Body of pancreas (tissue), 4 donors: Measurements from ENCODE around the gene MLXIP. TPM values are rescaled to one million over a fixed set of nuclear protein-coding genes. Genes with fewer than 3 reads are reported as not detected.

Source experiments
- ATAC-seq: fragments of 150-250 bp; one replicate; pipeline ENCODE4 v1.9.1; 2016
- DNase-seq, 4 donors: peaks; one replicate each; pipeline ENCODE4 v3.0.0-alpha.2; 2019
- H3K27ac ChIP-seq, 4 donors: fragments of 200-600 bp; sonication (generic); 1 replicate in 3 of 4; 2 replicates in 1 of 4; pipeline versions ENCODE4 v1.5.1 to v1.6.1; 2016 to 2019; ENCODE audit warnings: mild to moderate bottlenecking in 1 of 4, mixed read lengths in 1 of 4, moderate library complexity in 1 of 4
- H3K27me3 ChIP-seq, 2 donors: fragments of 200-600 bp; sonication (generic); one replicate each; pipeline ENCODE4 v1.6.0; 2016; ENCODE audit warnings: mild to moderate bottlenecking in 1 of 2
- H3K36me3 ChIP-seq, 2 donors: fragments of 200-600 bp; sonication (generic); replicated peaks in 1 of 2; 2 replicates each; pipeline ENCODE4 v1.5.1; 2016; ENCODE audit warnings: low read depth in 2 of 2; ENCODE audit not compliant: insufficient read depth in 1 of 2
- H3K4me1 ChIP-seq: fragments of 200-600 bp; sonication (generic); one replicate; pipeline ENCODE4 v1.6.0; 2016
- H3K4me3 ChIP-seq, 2 donors: fragments of 200-600 bp; sonication (generic); 1 replicate in 1 of 2; 2 replicates in 1 of 2; pipeline ENCODE4 v1.5.1; 2016 to 2019
- H3K9me3 ChIP-seq, 3 donors: fragments of 200-600 bp; sonication (generic); 1 replicate in 2 of 3; 2 replicates in 1 of 3; pipeline ENCODE4 v1.5.1; 2016
- POLR2A ChIP-seq, 3 donors: fragments of 450-650 bp; IDR thresholded peaks; one replicate each; pipeline ENCODE4 v1.6.1; 2016; ENCODE audit warnings: antibody characterized with exemption in 3 of 3, mild to moderate bottlenecking in 2 of 3
- WGBS, 2 donors: methylation state at CpG; one replicate each; pipeline ENCODE4 v1.1.5; 2017; 5-methylcytosine and 5-hydroxymethylcytosine counted together
- intact Hi-C: fragments of 100-400 bp; cut with DNase I; formaldehyde crosslinking; loops from one replicate; pipeline ENCODE4 v1.15.1; 2023
- total RNA-seq, 2 donors: library from RNA; depleted of rRNA; stranded (reverse); fragments of >200 nt; gene quantifications; one replicate each; pipeline ENCODE4 v1.1.0, GENCODE V29; 2016
- TF ChIP-seq, protein P1 (sequence below), 7 experiments: fragments of 450-650 bp in 4 of 7; fragments of 200-600 bp in 3 of 7; sonication (generic) in 3 of 7; IDR thresholded peaks; one replicate each; pipeline ENCODE4 v1.5.1; 2016 to 2019; ENCODE audit warnings: antibody characterized with exemption in 7 of 7

MLXIP gene
- total RNA-seq, 2 donors from 2014 or later, result 43.6 to 84.0 TPM

DNA sequence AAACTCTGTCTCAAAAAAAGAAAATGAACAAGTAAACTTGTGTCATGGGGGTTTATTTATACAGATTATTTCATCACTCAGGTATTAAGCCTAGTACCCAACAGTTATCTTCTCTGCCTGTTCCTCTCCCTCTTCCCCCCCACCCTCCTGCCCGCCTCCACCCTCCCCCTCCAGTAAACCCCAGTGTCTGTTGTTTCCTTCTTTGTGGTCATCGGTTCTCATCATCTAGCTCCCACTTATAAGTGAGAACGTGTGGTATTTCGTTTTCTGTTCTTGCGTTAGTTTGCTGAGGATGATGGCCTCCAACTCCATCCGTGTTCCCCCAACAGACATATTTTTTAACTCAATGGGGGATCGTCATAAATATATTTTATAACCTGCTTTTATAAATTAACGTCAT, 83.1 kb downstream of the MLXIP start:
- intact Hi-C loops, result no loop called here
- no peak overlapping the region for H3K27ac ChIP-seq
- no peaks in the 10 kb centered on the region for H3K27me3 ChIP-seq
- H3K9me3 ChIP-seq, result no peaks in the 10 kb centered on the region
- DNase-seq (no peak), ATAC-seq (no peak)
- H3K4me1 ChIP-seq, result no peaks in the 10 kb centered on the region
- TF ChIP-seq POLR2A (IDR thresholded peaks at IDR 0.05), result no peak
- TF ChIP-seq, protein P1, sequence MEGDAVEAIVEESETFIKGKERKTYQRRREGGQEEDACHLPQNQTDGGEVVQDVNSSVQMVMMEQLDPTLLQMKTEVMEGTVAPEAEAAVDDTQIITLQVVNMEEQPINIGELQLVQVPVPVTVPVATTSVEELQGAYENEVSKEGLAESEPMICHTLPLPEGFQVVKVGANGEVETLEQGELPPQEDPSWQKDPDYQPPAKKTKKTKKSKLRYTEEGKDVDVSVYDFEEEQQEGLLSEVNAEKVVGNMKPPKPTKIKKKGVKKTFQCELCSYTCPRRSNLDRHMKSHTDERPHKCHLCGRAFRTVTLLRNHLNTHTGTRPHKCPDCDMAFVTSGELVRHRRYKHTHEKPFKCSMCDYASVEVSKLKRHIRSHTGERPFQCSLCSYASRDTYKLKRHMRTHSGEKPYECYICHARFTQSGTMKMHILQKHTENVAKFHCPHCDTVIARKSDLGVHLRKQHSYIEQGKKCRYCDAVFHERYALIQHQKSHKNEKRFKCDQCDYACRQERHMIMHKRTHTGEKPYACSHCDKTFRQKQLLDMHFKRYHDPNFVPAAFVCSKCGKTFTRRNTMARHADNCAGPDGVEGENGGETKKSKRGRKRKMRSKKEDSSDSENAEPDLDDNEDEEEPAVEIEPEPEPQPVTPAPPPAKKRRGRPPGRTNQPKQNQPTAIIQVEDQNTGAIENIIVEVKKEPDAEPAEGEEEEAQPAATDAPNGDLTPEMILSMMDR (IDR thresholded peaks at IDR 0.05), result no peak
- H3K4me3 ChIP-seq, result no peak overlapping the region
- WGBS, 2 donors, result 52 to 73% methylated on average over 8 of the region's 8 CpGs
- H3K36me3 ChIP-seq, result no peaks in the 10 kb centered on the region

- TF ChIP-seq, protein P1 (IDR thresholded peaks at IDR 0.05), result no peak
- no peak for TF ChIP-seq POLR2A (IDR thresholded peaks at IDR 0.05)
- intact Hi-C loops, result no loop called here
- WGBS, 2 donors, result 79 to 81% methylated on average over 3 of the region's 3 CpGs
- no peak for ATAC-seq
- no peak for DNase-seq
- Histone ChIP-seq H3K27ac (no peak overlapping the region), H3K9me3 (no peaks in the 10 kb centered on the region), H3K4me3 (no peak overlapping the region), H3K36me3 (no peaks in the 10 kb centered on the region), H3K4me1 (no peaks in the 10 kb centered on the region), H3K27me3 (no peaks in the 10 kb centered on the region)
Measured at GRCh38 chr12:122162976-122163375, 84.4 kb downstream of the MLXIP start.

- ATAC-seq, result no peak
- intact Hi-C loops, result no loop called here
- TF ChIP-seq, protein P1 (IDR thresholded peaks at IDR 0.05), result no peak
- no peak for TF ChIP-seq POLR2A (IDR thresholded peaks at IDR 0.05)
Measured at GRCh38 chr12:122166422-122167349, 88.1 kb downstream of the MLXIP start.

GRCh38 chr12:122167356-122167925, 88.9 kb downstream of the MLXIP start:
- H3K27me3 ChIP-seq, result no peaks in the 10 kb centered on the region
- ATAC-seq (no peak), DNase-seq (no peak)
- 85 to 87% methylated on average over 10 of the region's 10 CpGs for WGBS, 2 donors
- no peak overlapping the region for H3K27ac ChIP-seq
- intact Hi-C loops, result no loop called here
- no peaks in the 10 kb centered on the region for H3K4me1 ChIP-seq
- no peaks in the 10 kb centered on the region for H3K9me3 ChIP-seq
- H3K36me3 ChIP-seq, result no peaks in the 10 kb centered on the region
- no peak overlapping the region for H3K4me3 ChIP-seq
- no peak for TF ChIP-seq POLR2A (IDR thresholded peaks at IDR 0.05)
- TF ChIP-seq, protein P1 (IDR thresholded peaks at IDR 0.05), result no peak

More at GRCh38 chr12:122166422-122167349, 88.1 kb downstream of the MLXIP start:
- 76 to 78% methylated on average over 12 to 22 of the region's 22 CpGs for WGBS, 2 donors
- no peaks in the 10 kb centered on the region for H3K36me3 ChIP-seq
- H3K27ac ChIP-seq, result no peak overlapping the region
- no peak for DNase-seq
- H3K9me3 ChIP-seq, result no peaks in the 10 kb centered on the region
- no peak overlapping the region for H3K4me3 ChIP-seq
- H3K27me3 ChIP-seq, result no peaks in the 10 kb centered on the region
- no peaks in the 10 kb centered on the region for H3K4me1 ChIP-seq
